Measurements from ENCODE around the gene MED13. TPM values are rescaled to one million over a fixed set of nuclear protein-coding genes. Genes with fewer than 3 reads are reported as not detected.
A peak's percentile ranks its signal among the peaks of the same experiment; 100 is the strongest.

Gene MED13
- total and polyA plus RNA-seq, 9 of the 15 experiments (the other 6 are each of a cell fraction or from before 2014, with no cell fraction given) = 5.4 to 48.4 (median 28.2) TPM

GRCh38 chr17:61927208-61928100, 137.6 kb downstream of the MED13 start, which contains the start of gene INTS2 (continued):
- TF ChIP-seq SPI1 (IDR thresholded peaks at IDR 0.05; ENCODE audit: borderline replicate concordance, low read depth, low read length) (peak; percentile 39; the same call in 1 of the 2 replicates), STAT6 (CRISPR knock-in tag; IDR thresholded peaks at IDR 0.05) (no peak), CEBPB (tag; IDR thresholded peaks at IDR 0.05) (no peak), MYC (IDR thresholded peaks at IDR 0.05; ENCODE audit: low read depth, low read length) (no peak), MYC (CRISPR knock-in tag; IDR thresholded peaks at IDR 0.05; ENCODE audit: borderline replicate concordance, low read depth) (no peak), MYBL2 (IDR thresholded peaks at IDR 0.05; ENCODE audit: low read depth) (no peak; the same call in 1 of the 2 replicates), MYBL2 (CRISPR knock-in tag; IDR thresholded peaks at IDR 0.05; ENCODE audit: borderline replicate concordance) (no peak), NONO (IDR thresholded peaks at IDR 0.05; ENCODE audit: low read depth in 2 of 2, low read length in 1 of 2) (0 out of 4 replicates have a peak, but pooled peaks of 1 of the 2 experiments have one; percentile 11), ZBTB2 (IDR thresholded peaks at IDR 0.05) (peak; percentile 93), PRMT5 (CRISPR knock-in tag; IDR thresholded peaks at IDR 0.05) (peak; percentile 92), MTA1 (IDR thresholded peaks at IDR 0.05; ENCODE audit: borderline replicate concordance) (no peak), TRIM28 (IDR thresholded peaks at IDR 0.05) (peak; percentile 72; the same call in 1 of the 2 replicates), BACH1 (tag; IDR thresholded peaks at IDR 0.05) (no peak), ZNF696 (CRISPR knock-in tag; conservative IDR thresholded peaks at IDR 0.05) (no peak), ZNF24 (IDR thresholded peaks at IDR 0.05) (0 out of 2 replicates have a peak, but pooled peaks have one; percentile 65), E2F3 (CRISPR knock-in tag; IDR thresholded peaks at IDR 0.05) (no peak), ZNF699 (CRISPR knock-in tag; IDR thresholded peaks at IDR 0.05; ENCODE audit: insufficient replicate concordance) (no peak), HDAC8 (tag; IDR thresholded peaks at IDR 0.05) (no peak), BHLHE40 (IDR thresholded peaks at IDR 0.05; ENCODE audit: low read length) (no peak), MED1 (CRISPR knock-in tag; IDR thresholded peaks at IDR 0.05; ENCODE audit: borderline replicate concordance) (no peak), ZNF511 (CRISPR knock-in tag; IDR thresholded peaks at IDR 0.05) (peak; percentile 94), ZNF324 (CRISPR knock-in tag; IDR thresholded peaks at IDR 0.05) (no peak), ETV6 (IDR thresholded peaks at IDR 0.05; ENCODE audit: borderline replicate concordance in 1 of 2, low read depth in 2 of 2, low read length in 1 of 2) (no peak), ETV6 (CRISPR knock-in tag; IDR thresholded peaks at IDR 0.05; ENCODE audit: borderline replicate concordance) (peak; percentile 47; the same call in 1 of the 2 replicates), RBM39 (optimal IDR thresholded peaks at IDR 0.05; ENCODE audit: low read depth, low read length) (no peak)
